Measurements from ENCODE around the gene ZNF354C.

DNA sequence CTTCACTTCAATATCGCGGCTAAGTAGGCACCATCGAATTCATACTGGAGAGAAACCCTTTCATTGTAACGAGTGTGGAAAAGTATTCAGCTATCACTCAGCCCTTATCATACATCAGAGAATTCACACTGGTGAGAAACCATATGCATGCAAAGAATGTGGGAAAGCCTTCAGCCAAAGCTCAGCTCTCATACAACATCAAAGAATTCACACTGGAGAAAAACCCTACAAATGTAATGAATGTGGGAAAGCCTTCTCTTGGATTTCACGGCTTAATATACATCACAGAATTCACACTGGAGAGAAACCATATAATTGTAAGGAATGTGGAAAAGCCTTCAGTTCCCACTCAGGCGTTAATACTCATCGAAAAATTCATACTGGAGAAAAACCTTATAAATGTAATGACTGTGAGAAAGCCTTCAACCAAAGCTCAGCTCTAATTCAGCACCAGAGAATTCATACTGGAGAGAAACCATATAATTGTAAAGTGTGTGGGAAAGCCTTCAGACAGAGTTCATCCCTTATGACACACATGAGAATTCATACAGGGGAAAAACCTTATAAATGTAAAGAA lies 27.1 kb upstream of the ZNF354C start:
- TF ChIP-seq, protein P1, sequence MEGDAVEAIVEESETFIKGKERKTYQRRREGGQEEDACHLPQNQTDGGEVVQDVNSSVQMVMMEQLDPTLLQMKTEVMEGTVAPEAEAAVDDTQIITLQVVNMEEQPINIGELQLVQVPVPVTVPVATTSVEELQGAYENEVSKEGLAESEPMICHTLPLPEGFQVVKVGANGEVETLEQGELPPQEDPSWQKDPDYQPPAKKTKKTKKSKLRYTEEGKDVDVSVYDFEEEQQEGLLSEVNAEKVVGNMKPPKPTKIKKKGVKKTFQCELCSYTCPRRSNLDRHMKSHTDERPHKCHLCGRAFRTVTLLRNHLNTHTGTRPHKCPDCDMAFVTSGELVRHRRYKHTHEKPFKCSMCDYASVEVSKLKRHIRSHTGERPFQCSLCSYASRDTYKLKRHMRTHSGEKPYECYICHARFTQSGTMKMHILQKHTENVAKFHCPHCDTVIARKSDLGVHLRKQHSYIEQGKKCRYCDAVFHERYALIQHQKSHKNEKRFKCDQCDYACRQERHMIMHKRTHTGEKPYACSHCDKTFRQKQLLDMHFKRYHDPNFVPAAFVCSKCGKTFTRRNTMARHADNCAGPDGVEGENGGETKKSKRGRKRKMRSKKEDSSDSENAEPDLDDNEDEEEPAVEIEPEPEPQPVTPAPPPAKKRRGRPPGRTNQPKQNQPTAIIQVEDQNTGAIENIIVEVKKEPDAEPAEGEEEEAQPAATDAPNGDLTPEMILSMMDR (IDR thresholded peaks at IDR 0.05): no peak
- TF ChIP-seq POLR2A (IDR thresholded peaks at IDR 0.05; ENCODE audit: low read depth): no peak

All from esophagus muscularis mucosa (tissue), 3 donors.